Fibroblast of pulmonary artery (primary cell): ENCODE results near the gene CYBRD1.

ENCODE experiments used
- DNase-seq: peaks from one replicate; pipeline ENCODE4 v3.0.0-alpha.2; 2010; ENCODE audit warnings: low read depth
- H3K4me3 ChIP-seq: replicated peaks from 2 replicates; pipeline ENCODE4 v1.5.1; 2011; ENCODE audit warnings: low read depth, mild to moderate bottlenecking, control low read depth, low read length, moderate library complexity
- TF ChIP-seq, protein P1 (sequence below): IDR thresholded peaks from 2 replicates; pipeline ENCODE4 v1.5.1; 2011; ENCODE audit warnings: mild to moderate bottlenecking, control low read depth, low read length, inconsistent platforms; ENCODE audit errors: missing control alignments

CYBRD1 gene

DNA sequence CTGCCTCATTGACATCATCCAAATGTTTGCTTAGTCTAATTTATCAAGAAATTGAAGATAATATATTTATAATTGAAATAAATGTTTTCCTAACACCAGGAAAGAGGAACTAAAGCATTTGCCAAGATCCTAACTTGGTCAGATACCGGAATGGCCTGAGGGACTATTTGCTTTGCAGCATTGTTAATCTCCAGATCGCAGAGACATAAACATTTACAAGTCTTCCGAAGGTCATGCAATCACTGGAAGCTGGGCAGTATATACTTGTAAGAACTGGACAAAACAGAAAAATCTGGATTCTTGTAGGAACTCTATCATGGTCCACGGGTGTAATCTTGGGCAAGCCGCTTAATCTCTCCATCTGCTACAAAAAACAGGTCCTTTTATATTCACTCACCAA lies 42.2 kb downstream of the CYBRD1 start:
- DNase-seq: no peak
- no peak overlapping the region for H3K4me3 ChIP-seq
- TF ChIP-seq, protein P1, sequence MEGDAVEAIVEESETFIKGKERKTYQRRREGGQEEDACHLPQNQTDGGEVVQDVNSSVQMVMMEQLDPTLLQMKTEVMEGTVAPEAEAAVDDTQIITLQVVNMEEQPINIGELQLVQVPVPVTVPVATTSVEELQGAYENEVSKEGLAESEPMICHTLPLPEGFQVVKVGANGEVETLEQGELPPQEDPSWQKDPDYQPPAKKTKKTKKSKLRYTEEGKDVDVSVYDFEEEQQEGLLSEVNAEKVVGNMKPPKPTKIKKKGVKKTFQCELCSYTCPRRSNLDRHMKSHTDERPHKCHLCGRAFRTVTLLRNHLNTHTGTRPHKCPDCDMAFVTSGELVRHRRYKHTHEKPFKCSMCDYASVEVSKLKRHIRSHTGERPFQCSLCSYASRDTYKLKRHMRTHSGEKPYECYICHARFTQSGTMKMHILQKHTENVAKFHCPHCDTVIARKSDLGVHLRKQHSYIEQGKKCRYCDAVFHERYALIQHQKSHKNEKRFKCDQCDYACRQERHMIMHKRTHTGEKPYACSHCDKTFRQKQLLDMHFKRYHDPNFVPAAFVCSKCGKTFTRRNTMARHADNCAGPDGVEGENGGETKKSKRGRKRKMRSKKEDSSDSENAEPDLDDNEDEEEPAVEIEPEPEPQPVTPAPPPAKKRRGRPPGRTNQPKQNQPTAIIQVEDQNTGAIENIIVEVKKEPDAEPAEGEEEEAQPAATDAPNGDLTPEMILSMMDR: no peak

DNA sequence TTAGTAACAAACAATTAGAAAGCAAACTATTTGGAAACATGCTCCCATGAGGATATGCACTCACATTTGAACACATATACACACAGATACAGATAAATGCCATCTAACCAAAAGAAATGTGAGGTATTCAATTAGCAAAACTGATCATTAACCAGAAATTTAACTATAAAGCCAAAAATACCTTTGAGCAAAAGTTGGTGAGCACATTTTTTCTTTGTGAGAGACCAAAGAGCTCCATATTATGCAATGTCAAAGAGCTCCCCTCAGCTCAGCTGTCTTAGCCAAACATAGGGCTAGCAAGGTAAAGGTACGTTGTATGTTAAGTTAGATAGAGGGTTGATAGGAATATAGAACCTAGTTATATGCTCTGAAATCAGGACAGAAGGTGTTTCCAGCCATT lies 43.8 kb downstream of the CYBRD1 start:
- TF ChIP-seq, protein P1: no peak
- no peak for DNase-seq

DNA sequence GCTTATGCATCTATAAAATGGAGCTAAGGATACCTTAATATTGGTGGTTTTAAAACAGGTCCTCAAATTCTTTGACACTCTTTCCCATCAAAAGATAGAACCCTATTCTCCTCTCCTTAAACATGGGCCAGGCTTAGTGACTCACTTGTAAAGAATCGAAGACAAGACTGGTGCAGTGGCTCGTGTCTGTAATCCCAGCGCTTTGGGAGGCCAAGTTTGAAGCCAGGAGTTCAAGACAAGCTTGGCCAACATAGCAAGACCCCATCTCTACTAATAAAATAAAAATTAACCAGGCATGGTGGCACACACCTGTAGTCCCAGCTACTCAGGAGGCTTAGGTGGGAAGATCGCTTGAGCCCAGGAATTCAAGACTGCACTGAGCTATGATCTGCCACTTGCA lies 44.5 kb downstream of the CYBRD1 start:
- DNase-seq: no peak
- no peak overlapping the region for H3K4me3 ChIP-seq
- TF ChIP-seq, protein P1: no peak

More for the DNA sequence above, 43.8 kb downstream of the CYBRD1 start:
- no peak overlapping the region for H3K4me3 ChIP-seq

DNA sequence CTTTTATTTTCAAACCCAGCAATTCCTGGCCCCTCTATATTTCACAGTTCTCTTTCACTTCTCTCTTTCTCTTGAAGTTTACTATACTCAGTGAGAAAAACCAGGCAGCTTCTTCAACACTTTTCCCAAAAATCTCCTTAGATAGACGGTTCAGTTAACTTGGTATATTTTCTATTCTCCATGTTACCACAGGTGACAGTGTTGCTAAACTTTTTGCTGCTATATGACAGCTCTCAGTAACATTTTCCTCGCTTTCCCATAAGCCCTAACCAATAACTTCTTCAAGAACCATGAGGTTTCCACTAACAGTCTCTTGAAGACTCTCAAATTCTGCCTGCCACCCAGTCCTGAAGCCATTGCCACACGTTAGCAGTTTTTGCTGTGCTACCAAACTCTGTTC lies 45.8 kb downstream of the CYBRD1 start:
- no peak overlapping the region for H3K4me3 ChIP-seq
- no peak for DNase-seq
- TF ChIP-seq, protein P1: no peak

DNA sequence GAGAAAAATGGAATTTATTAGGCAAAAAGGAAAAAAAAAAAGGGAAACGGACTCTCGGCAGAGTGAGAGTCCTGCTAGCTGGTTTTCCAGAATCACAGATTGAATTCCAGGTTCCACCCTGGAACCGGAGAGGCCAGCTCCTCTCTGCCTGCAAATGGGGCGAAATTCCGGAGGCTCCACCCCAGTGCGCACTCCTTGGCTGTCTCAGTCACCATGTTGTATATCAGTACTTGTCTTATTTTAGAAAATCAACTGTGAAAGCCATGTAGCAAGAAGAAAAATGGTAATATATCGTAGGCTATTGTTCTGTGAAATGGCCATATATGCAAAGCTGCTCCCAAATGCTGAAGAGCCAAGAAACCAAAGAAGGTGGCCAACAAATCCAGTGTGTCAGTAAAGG lies 49.4 kb downstream of the CYBRD1 start:
- H3K4me3 ChIP-seq: no peak overlapping the region
- no peak for DNase-seq

DNA sequence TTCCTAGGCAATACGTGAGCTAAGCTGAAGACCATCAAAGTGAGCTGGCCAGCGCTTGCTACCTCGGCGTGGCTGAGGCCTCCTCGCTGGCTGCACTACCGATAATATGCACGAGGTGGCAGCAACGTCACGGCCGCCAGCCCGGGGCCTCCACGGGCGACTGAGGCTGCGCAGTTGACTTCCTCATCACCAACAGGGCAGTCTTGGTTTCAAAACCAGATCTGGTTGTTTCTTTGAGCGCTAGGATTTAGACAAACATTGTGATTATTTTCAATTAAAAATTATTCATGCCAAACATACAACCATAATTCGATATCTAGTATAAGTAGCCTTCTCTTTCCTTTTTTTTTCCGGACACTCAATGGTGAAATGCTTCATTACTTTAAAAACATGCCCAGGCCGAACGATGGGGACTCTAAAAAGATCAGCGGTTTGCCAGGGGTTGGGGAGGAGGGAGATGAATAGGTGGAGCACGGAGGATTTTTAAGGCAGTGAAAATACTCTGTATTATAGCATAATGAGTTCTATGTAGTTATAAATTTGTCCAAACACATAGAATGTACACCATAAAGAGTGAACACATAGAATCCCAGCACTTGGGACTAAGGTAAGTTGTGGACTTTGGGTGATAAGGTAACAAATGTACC lies 52.0 kb downstream of the CYBRD1 start:
- H3K4me3 ChIP-seq: no peak overlapping the region
- TF ChIP-seq, protein P1: peak; percentile 95

More for the DNA sequence above, 49.4 kb downstream of the CYBRD1 start:
- TF ChIP-seq, protein P1: no peak

DNA sequence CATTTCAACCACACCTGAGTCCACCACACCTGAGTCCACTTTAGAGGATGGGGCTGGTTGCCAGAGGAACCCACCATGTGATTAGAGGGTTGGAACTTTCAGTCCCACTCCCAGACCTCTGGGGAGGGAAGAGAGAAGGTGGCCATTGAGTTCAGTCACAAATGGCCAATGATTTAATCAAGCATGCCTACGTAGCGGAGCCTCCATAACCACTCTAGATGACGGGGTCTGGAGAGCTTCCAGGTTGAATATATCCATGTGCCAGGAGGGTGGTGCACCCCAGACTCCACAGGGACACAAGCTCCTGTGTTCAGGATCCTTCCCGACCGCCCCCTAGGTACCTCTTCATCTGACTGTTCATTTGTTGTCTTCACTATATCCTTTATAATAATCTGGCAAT lies 53.3 kb downstream of the CYBRD1 start:
- no peak for DNase-seq
- no peak overlapping the region for H3K4me3 ChIP-seq

More for the DNA sequence above, 52.0 kb downstream of the CYBRD1 start:
- peak; percentile 81 for DNase-seq

More for the DNA sequence above, 53.3 kb downstream of the CYBRD1 start:
- TF ChIP-seq, protein P1: no peak
